ENCODE results near the gene ACOX1.

ACOX1 gene

DNA sequence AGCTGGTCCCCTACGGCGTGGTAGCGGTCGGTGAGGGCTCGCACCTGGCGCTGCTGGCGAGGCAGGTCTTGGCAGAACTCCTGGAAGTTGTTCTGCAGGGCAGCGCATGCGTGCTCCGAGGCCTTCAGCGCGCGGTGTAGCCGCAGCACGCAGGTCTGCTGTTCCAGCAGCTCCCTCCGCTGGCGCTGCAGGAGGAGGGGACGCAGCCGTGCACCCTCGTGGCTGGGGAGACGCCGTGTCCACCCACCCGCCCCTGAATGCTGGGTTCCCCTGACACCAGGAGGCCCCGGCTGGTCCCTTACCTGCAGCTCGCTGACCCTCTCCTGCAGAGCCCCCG, 35.9 kb upstream of the ACOX1 start:
- no peak for DNase-seq (ENCODE audit: low read depth)
- TF ChIP-seq, protein P1, sequence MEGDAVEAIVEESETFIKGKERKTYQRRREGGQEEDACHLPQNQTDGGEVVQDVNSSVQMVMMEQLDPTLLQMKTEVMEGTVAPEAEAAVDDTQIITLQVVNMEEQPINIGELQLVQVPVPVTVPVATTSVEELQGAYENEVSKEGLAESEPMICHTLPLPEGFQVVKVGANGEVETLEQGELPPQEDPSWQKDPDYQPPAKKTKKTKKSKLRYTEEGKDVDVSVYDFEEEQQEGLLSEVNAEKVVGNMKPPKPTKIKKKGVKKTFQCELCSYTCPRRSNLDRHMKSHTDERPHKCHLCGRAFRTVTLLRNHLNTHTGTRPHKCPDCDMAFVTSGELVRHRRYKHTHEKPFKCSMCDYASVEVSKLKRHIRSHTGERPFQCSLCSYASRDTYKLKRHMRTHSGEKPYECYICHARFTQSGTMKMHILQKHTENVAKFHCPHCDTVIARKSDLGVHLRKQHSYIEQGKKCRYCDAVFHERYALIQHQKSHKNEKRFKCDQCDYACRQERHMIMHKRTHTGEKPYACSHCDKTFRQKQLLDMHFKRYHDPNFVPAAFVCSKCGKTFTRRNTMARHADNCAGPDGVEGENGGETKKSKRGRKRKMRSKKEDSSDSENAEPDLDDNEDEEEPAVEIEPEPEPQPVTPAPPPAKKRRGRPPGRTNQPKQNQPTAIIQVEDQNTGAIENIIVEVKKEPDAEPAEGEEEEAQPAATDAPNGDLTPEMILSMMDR (conservative IDR thresholded peaks at IDR 0.05; ENCODE audit: low read depth, low read length) = no peak
- no peak overlapping the region for H3K4me3 ChIP-seq (ENCODE audit: low read depth, low read length)

DNA sequence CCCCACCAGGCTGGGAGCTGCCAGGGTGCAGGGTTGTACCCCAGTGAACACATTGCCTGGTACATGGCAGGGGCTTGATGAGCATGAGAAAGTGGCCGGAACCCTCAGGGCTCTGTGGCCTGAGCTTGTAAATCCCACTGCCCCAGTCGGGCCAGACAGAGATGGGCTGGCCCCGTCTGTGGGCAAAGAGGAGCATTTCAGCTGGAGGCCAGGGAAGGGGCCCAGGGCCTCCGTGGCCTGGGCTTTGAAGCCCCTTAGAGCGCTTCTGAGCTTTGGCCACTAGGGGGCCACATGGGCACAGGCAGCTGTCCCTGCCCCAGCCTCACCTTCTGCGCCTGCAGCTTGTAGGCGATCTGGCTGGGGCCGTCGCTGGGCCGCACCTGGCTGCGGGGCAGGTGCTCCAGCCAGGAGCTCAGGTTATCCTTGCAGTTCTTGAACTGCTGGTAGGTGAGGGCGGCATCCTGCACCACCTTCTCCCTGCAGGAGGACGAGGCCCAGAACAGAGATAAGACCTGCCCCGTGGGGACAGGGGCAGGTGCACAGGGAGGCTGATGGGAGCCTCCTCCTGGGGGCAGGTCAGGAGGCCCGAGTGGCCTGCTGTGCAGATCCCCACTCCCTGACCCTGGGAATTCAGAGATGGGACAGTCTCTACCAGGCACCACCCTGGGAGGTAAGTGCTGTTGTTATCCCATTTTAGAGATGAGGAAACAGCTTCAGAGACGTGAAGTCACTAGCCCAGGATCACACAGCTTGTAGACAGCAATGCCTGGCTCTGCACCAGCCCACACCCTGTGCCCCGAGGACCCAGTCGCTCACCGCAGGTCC, 35.3 kb upstream of the ACOX1 start:
- DNase-seq (ENCODE audit: low read depth) = peak; percentile 79
- no peak overlapping the region for H3K4me3 ChIP-seq (ENCODE audit: low read depth, low read length)
- TF ChIP-seq, protein P1 (conservative IDR thresholded peaks at IDR 0.05; ENCODE audit: low read depth, low read length) = peak; percentile 91

DNA sequence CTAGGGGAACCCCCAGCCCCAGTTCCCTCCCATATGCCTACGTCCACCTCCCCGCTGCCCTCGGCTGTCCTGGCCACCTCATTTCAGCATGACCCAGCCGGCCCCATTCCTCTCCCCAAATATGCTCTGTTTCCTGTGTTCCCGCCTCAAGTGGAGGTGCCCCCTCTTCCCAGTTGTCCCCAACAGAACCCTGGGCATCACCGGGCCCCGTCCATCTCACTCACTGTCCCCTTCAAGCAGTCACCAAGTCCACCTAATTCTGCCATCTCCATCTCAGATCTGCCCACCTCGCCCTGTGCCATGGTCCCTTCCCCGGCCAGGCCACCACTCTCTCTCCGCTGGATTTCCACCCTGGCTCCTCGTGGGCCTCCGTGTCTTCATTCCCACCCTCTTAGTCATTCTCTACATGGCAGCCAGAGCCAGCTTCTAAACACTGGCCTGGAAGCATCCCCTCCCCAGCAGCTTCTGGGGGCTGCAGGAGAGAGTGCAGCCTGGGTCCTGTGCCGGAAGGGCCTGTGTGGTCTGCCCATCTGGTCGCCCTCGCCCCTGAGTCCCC, 34.5 kb upstream of the ACOX1 start:
- no peak for DNase-seq (ENCODE audit: low read depth)
- TF ChIP-seq, protein P1 (conservative IDR thresholded peaks at IDR 0.05; ENCODE audit: low read depth, low read length) = no peak
- H3K4me3 ChIP-seq (ENCODE audit: low read depth, low read length) = no peak overlapping the region

DNA sequence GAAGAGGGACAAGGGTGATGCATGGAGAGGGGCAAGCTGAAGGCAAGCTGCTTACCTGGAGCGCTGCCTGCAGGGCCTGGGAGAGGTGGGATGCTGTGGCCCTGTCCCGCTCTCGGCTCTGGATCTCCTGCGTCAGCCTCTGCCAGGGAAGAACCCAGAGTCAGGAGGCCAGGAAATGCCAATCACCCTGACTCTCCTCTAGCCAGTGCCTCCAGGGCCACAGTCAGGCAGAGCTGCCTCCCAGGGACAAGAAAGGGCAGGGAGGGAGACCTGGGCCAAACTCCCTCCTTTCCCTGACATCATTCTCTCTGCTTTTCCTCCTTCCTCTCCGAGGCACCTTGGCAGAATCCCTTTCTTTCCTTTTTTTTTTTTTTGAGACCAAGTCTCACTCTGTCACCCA, 33.0 kb upstream of the ACOX1 start:
- TF ChIP-seq, protein P1 (conservative IDR thresholded peaks at IDR 0.05; ENCODE audit: low read depth, low read length) = no peak
- no peak for DNase-seq (ENCODE audit: low read depth)
- H3K4me3 ChIP-seq (ENCODE audit: low read depth, low read length) = no peak overlapping the region

DNA sequence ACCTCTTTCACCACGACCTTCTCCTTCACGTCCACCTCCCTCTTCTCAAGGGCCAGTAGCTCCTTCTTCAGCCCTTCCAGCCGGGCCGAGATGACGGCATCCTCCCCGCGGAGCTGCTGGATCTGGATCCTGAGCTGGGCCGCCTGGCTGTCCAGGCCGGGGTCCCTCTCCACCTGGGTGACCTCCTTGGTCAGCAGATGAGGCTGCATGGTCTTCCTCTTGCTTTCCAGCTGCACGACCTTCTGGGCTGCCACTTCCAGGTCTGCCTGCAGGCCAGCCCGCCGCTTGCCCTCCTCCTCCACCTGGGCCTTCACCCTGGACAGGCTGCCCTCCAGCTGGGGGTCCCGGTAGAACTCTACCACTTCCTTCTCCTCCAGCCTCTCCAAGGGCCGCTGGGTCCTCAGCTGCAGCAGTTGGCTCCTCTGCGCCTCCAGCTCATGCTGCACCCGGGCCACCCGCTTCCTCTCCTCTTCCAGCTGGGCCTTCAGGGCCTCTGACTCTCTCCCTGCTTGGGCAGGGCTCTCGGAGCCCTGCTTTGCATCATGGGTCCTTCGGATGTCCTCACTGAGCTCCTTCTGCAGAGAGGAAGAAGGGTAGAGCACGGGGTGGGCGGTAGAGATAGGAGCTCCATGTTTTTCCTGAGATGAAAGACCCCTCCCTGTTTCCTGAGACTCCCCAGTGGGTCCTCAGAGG, 31.1 kb upstream of the ACOX1 start:
- TF ChIP-seq, protein P1 (conservative IDR thresholded peaks at IDR 0.05; ENCODE audit: low read depth, low read length) = no peak
- no peak overlapping the region for H3K4me3 ChIP-seq (ENCODE audit: low read depth, low read length)
- DNase-seq (ENCODE audit: low read depth) = no peak

DNA sequence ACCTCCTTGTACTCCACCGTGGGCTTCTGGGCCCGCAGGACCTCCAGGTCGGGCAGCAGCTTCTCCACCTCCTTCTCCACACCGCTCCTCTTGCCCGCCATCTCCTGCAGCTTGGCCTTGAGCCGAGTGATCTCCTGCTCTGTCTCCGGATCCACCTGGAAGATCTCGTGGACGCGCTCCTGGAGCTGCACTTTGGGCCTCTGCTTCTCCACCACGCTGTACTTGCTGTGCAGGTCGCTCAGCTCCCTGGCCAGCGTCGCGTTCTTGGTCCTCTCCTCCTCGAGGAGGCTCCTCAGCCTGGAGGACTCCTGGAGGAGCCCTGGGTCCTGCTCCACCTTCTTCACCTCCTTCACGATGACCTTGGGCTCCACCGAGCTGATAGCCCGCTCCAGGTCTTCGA, 30.5 kb upstream of the ACOX1 start:
- no peak overlapping the region for H3K4me3 ChIP-seq (ENCODE audit: low read depth, low read length)
- TF ChIP-seq, protein P1 (conservative IDR thresholded peaks at IDR 0.05; ENCODE audit: low read depth, low read length) = no peak
- DNase-seq (ENCODE audit: low read depth) = no peak
